Fibroblast of lung (primary cell): ENCODE results near the gene CNRIP1. TPM values are rescaled to one million over a fixed set of nuclear protein-coding genes. Genes with fewer than 3 reads are reported as not detected.
"Not testable (repeated sequence)": the region's sequence is repeated elsewhere in the genome, so short reads cannot be mapped to it uniquely, and the experiment has no call there.

ENCODE experiments used
- DNase-seq, 2 donors: peaks; one replicate each; pipeline versions ENCODE4 v3.0.0 to v3.0.0-alpha.2; 2010; ENCODE audit warnings: low read depth in 2 of 2
- H2AFZ ChIP-seq: 2 replicates; pipeline ENCODE4 v1.5.1; 2012; ENCODE audit warnings: low read length, control low read depth, inconsistent platforms
- H3K27ac ChIP-seq: 2 replicates; pipeline ENCODE4 v1.5.1; 2011; ENCODE audit warnings: low read length, control low read depth; ENCODE audit not compliant: insufficient read depth
- H3K27me3 ChIP-seq: 2 replicates; pipeline ENCODE4 v1.5.1; 2011; ENCODE audit warnings: mild to moderate bottlenecking, low read length; ENCODE audit not compliant: control insufficient read depth, insufficient read depth
- H3K36me3 ChIP-seq: 2 replicates; pipeline ENCODE4 v1.5.1; 2011; ENCODE audit warnings: low read length; ENCODE audit not compliant: control insufficient read depth, insufficient read depth
- H3K4me1 ChIP-seq: 2 replicates; pipeline ENCODE4 v1.5.1; 2011; ENCODE audit warnings: low read length; ENCODE audit not compliant: control insufficient read depth, insufficient read depth; ENCODE audit errors: extremely low read depth
- H3K4me2 ChIP-seq: 2 replicates; pipeline ENCODE4 v1.5.1; 2011; ENCODE audit warnings: low read length, control low read depth; ENCODE audit not compliant: insufficient read depth; ENCODE audit errors: extremely low read depth
- H3K4me3 ChIP-seq, 4 experiments: fragments of 200-600 bp in 1 of 4; sonication (generic) in 1 of 4; replicated peaks in 1 of 4; 2 replicates each; pipeline ENCODE4 v1.5.1; 2011 to 2016; ENCODE audit warnings: low read length in 4 of 4, low read depth in 3 of 4, mild to moderate bottlenecking in 3 of 4, control low read depth in 2 of 4, inconsistent platforms in 1 of 4, mixed read lengths in 1 of 4; ENCODE audit not compliant: insufficient read depth in 1 of 4; ENCODE audit errors: control extremely low read depth in 1 of 4
- H3K79me2 ChIP-seq: 2 replicates; pipeline ENCODE4 v1.5.1; 2012; ENCODE audit warnings: mild to moderate bottlenecking, low read length, inconsistent platforms; ENCODE audit not compliant: control insufficient read depth, insufficient read depth
- H3K9ac ChIP-seq: 2 replicates; pipeline ENCODE4 v1.5.1; 2011; ENCODE audit warnings: mild to moderate bottlenecking, low read length, control low read depth; ENCODE audit not compliant: insufficient read depth
- H3K9me3 ChIP-seq: 2 replicates; pipeline ENCODE4 v1.5.1; 2012; ENCODE audit warnings: low read depth, low read length; ENCODE audit not compliant: control insufficient read depth, insufficient read depth
- H4K20me1 ChIP-seq: 2 replicates; pipeline ENCODE4 v1.5.1; 2011; ENCODE audit warnings: low read length; ENCODE audit not compliant: control insufficient read depth, insufficient read depth; ENCODE audit errors: extremely low read depth
- CTCF ChIP-seq, 2 donors: IDR thresholded peaks in 1 of 2; conservative IDR thresholded peaks in 1 of 2; 1 replicate in 1 of 2; 2 replicates in 1 of 2; pipeline ENCODE4 v1.5.1; 2011 to 2012; ENCODE audit warnings: low read length in 2 of 2, control low read depth in 1 of 2, inconsistent platforms in 1 of 2, low read depth in 1 of 2, mild to moderate bottlenecking in 1 of 2
- EZH2 ChIP-seq: IDR thresholded peaks from 2 replicates; pipeline ENCODE4 v1.5.1; 2012; ENCODE audit warnings: low read length, control low read depth, mild to moderate bottlenecking; ENCODE audit errors: missing control alignments
- polyA plus RNA-seq, 2 donors: library from polyadenylated mRNA; depleted of rRNA in 1 of 2; stranded (reverse) in 1 of 2; unstranded in 1 of 2; fragments of >200 nt; gene quantifications; 2 replicates each; pipeline ENCODE4 v1.2.1, GENCODE V29; 2011 to 2012; ENCODE audit warnings: missing spikeins in 1 of 2
- total RNA-seq: library from RNA; depleted of rRNA; stranded (reverse); fragments of >200 nt; gene quantifications from 2 replicates; pipeline ENCODE4 v1.2.1, GENCODE V29; 2014

CNRIP1 gene
- total and polyA plus RNA-seq, 2 donors (not counting 1 experiment from before 2014, with no cell fraction given) = 34.7 to 47.7 TPM

GRCh38 chr2:68316111-68316510, 3.6 kb downstream of the CNRIP1 start:
- H3K27ac ChIP-seq = no peak overlapping the region
- H3K27me3 ChIP-seq = no peaks in the 10 kb centered on the region
- no peak overlapping the region for H3K4me2 ChIP-seq
- peaks cover 1% of the 10 kb centered on the region for H4K20me1 ChIP-seq
- no peak overlapping the region for H3K9ac ChIP-seq
- H3K4me3 ChIP-seq = no peak overlapping the region
- no peaks in the 10 kb centered on the region for H3K4me1 ChIP-seq
- H3K9me3 ChIP-seq = no peaks in the 10 kb centered on the region
- TF ChIP-seq CTCF (conservative IDR thresholded peaks at IDR 0.05 in 1 of 2, IDR thresholded peaks at IDR 0.05 in 1 of 2; ENCODE audit: low read depth in 1 of 2, low read length in 2 of 2) = no peak
- TF ChIP-seq EZH2 = no peak
- no peak overlapping the region for H2AFZ ChIP-seq
- H3K36me3 ChIP-seq = no peaks in the 10 kb centered on the region
- H3K79me2 ChIP-seq = peaks cover 27% of the 10 kb centered on the region
- no peak for DNase-seq

GRCh38 chr2:68311033-68311432, 8.7 kb downstream of the CNRIP1 start:
- Histone ChIP-seq H3K9ac (no peak overlapping the region), H3K79me2 (no peaks in the 10 kb centered on the region), H3K4me2 (no peak overlapping the region), H3K27me3 (no peaks in the 10 kb centered on the region), H3K4me3 (no peak overlapping the region), H3K27ac (no peak overlapping the region), H2AFZ (no peak overlapping the region), H3K9me3 (no peaks in the 10 kb centered on the region), H3K36me3 (no peaks in the 10 kb centered on the region), H3K4me1 (no peaks in the 10 kb centered on the region), H4K20me1 (peaks cover 1% of the 10 kb centered on the region)
- DNase-seq = no peak
- TF ChIP-seq EZH2 (no peak), CTCF (conservative IDR thresholded peaks at IDR 0.05 in 1 of 2, IDR thresholded peaks at IDR 0.05 in 1 of 2; ENCODE audit: low read depth in 1 of 2, low read length in 2 of 2) (no peak)

GRCh38 chr2:68309426-68309825, 10.3 kb downstream of the CNRIP1 start:
- H4K20me1 ChIP-seq = peaks cover 1% of the 10 kb centered on the region
- H3K36me3 ChIP-seq = no peaks in the 10 kb centered on the region
- DNase-seq = no peak
- H3K4me1 ChIP-seq = no peaks in the 10 kb centered on the region
- no peak overlapping the region for H3K4me3 ChIP-seq
- H3K9me3 ChIP-seq = no peaks in the 10 kb centered on the region
- H3K9ac ChIP-seq = no peak overlapping the region
- no peak overlapping the region for H2AFZ ChIP-seq
- H3K27me3 ChIP-seq = no peaks in the 10 kb centered on the region
- H3K4me2 ChIP-seq = no peak overlapping the region
- TF ChIP-seq CTCF (conservative IDR thresholded peaks at IDR 0.05 in 1 of 2, IDR thresholded peaks at IDR 0.05 in 1 of 2; ENCODE audit: low read depth in 1 of 2, low read length in 2 of 2) (no peak), EZH2 (no peak)
- H3K27ac ChIP-seq = no peak overlapping the region
- no peaks in the 10 kb centered on the region for H3K79me2 ChIP-seq

- H3K27me3 ChIP-seq, H3K4me3 ChIP-seq, H3K4me1 ChIP-seq, H2AFZ ChIP-seq, H3K4me2 ChIP-seq, H3K27ac ChIP-seq, H3K9ac ChIP-seq, H3K9me3 ChIP-seq, H3K36me3 ChIP-seq, DNase-seq, H4K20me1 ChIP-seq, H3K79me2 ChIP-seq: not testable (repeated sequence)
Observed at GRCh38 chr2:68303902-68304272, 15.9 kb downstream of the CNRIP1 start.
